H1 (cell line): ENCODE measurements around the gene RHBDL2. TPM values are rescaled to one million over a fixed set of nuclear protein-coding genes. Genes with fewer than 3 reads are reported as not detected.

ENCODE experiments used
- CTCF ChIA-PET: fragments of 300-600 bp; sonication (Branson Sonifier 250); formaldehyde crosslinking; loops from one replicate; lab custom pipeline; 2021; ENCODE audit not compliant: partially characterized antibody; lab: Charles Lee
- POLR2A ChIA-PET: fragments of 300-600 bp; sonication (Branson Sonifier 250); formaldehyde crosslinking; loops from one replicate; lab custom pipeline; 2021; ENCODE audit warnings: inconsistent platforms; ENCODE audit not compliant: partially characterized antibody; lab: Charles Lee
- DNase-seq, 2 experiments: peaks; one replicate each; pipeline versions ENCODE4 v3.0.0 to v3.0.0-alpha.2; 2010 to 2022; ENCODE audit warnings: low spot score in 2 of 2, low read depth in 1 of 2, mixed read lengths in 1 of 2
- FAIRE-seq: peaks from 2 replicates; lab custom pipeline; 2011; peaks lifted over from hg19 to GRCh38; lab: Jason Lieb, UNC
- H2AFZ ChIP-seq: 2 replicates; pipeline ENCODE4 v1.8.1; 2012; ENCODE audit warnings: low read length, inconsistent platforms
- H2AK5ac ChIP-seq: 2 replicates; pipeline ENCODE4 v1.6.1; 2013; ENCODE audit warnings: low read depth, low read length
- H2BK120ac ChIP-seq: replicated peaks from 2 replicates; pipeline ENCODE3; 2013; ENCODE audit warnings: low read depth, low read length, inconsistent platforms
- H2BK12ac ChIP-seq: 2 replicates; pipeline ENCODE4 v1.6.1; 2013; ENCODE audit warnings: low read depth, low read length
- H2BK15ac ChIP-seq: 2 replicates; pipeline ENCODE4 v1.6.1; 2013; ENCODE audit warnings: low read length
- H2BK20ac ChIP-seq: 2 replicates; pipeline ENCODE4 v1.6.1; 2013; ENCODE audit warnings: low read length
- H2BK5ac ChIP-seq: 2 replicates; pipeline ENCODE4 v1.6.1; 2013; ENCODE audit warnings: low read depth, low read length
- H3K14ac ChIP-seq: 2 replicates; pipeline ENCODE4 v1.6.1; 2013; ENCODE audit warnings: inconsistent platforms; ENCODE audit not compliant: insufficient read length
- H3K18ac ChIP-seq: 2 replicates; pipeline ENCODE4 v1.6.1; 2013; ENCODE audit warnings: low read length; ENCODE audit errors: extremely low read depth
- H3K23ac ChIP-seq: 2 replicates; pipeline ENCODE4 v1.6.1; 2013; ENCODE audit warnings: inconsistent platforms; ENCODE audit not compliant: insufficient read length
- H3K23me2 ChIP-seq: 2 replicates; pipeline ENCODE4 v1.6.1; 2013; ENCODE audit warnings: low read depth, low read length
- H3K27ac ChIP-seq: 2 replicates; pipeline ENCODE4 v1.6.1; 2011; ENCODE audit warnings: low read depth, low read length, inconsistent platforms
- H3K27me3 ChIP-seq, 4 experiments: replicated peaks in 1 of 4; 1 replicate in 1 of 4; 2 replicates in 3 of 4; pipeline versions ENCODE4 v1.6.1 to v1.8.1; 2011 to 2013; ENCODE audit warnings: low read length in 3 of 4, mild to moderate bottlenecking in 3 of 4, inconsistent platforms in 2 of 4, mixed read lengths in 2 of 4, moderate library complexity in 1 of 4; ENCODE audit not compliant: control insufficient read depth in 3 of 4, insufficient read depth in 3 of 4; ENCODE audit errors: extremely low read depth in 1 of 4
- H3K36me3 ChIP-seq, 4 experiments: 2 replicates each; pipeline versions ENCODE4 v1.6.1 to v1.8.1; 2011 to 2013; ENCODE audit warnings: mild to moderate bottlenecking in 4 of 4, low read length in 3 of 4, moderate library complexity in 2 of 4, control low read depth in 1 of 4, inconsistent platforms in 1 of 4; ENCODE audit not compliant: insufficient read depth in 4 of 4, control insufficient read depth in 2 of 4
- H3K4ac ChIP-seq: replicated peaks from 2 replicates; pipeline ENCODE3; 2013; ENCODE audit warnings: low read length, low read depth, mixed read lengths, inconsistent platforms; ENCODE audit not compliant: insufficient read length
- H3K4me1 ChIP-seq, 4 experiments: replicated peaks in 1 of 4; 1 replicate in 1 of 4; 2 replicates in 3 of 4; pipeline versions ENCODE4 v1.6.1 to v1.8.1; 2011 to 2013; ENCODE audit warnings: low read length in 3 of 4, inconsistent platforms in 2 of 4, mixed read lengths in 1 of 4; ENCODE audit not compliant: insufficient read depth in 4 of 4, control insufficient read depth in 3 of 4
- H3K4me2 ChIP-seq, 2 experiments: 2 replicates each; pipeline versions ENCODE4 v1.6.1 to v1.8.1; 2011 to 2013; ENCODE audit warnings: low read depth in 2 of 2, low read length in 2 of 2, control low read depth in 1 of 2, inconsistent platforms in 1 of 2, mild to moderate bottlenecking in 1 of 2; ENCODE audit not compliant: insufficient read depth in 1 of 2
- H3K4me3 ChIP-seq, 4 experiments: fragments of 200-600, 300-600 bp in 1 of 4; sonication (generic), shearing (Covaris generic), sonication (Bioruptor Twin) in 1 of 4; 2 replicates each; pipeline versions ENCODE4 v1.5.1 to v1.8.1; 2011 to 2016; ENCODE audit warnings: low read length in 4 of 4, low read depth in 3 of 4, control low read depth in 2 of 4, inconsistent platforms in 2 of 4, mild to moderate bottlenecking in 2 of 4, mixed read lengths in 1 of 4, moderate library complexity in 1 of 4; ENCODE audit not compliant: insufficient read depth in 2 of 4; ENCODE audit errors: extremely low read depth in 1 of 4
- H3K56ac ChIP-seq: replicated peaks from 2 replicates; pipeline ENCODE3; 2013; ENCODE audit warnings: low read depth, mild to moderate bottlenecking, mixed read lengths, low read length, inconsistent platforms; ENCODE audit not compliant: insufficient read length
- H3K79me1 ChIP-seq: 2 replicates; pipeline ENCODE4 v1.6.1; 2013; ENCODE audit warnings: low read depth, low read length, control low read depth
- H3K79me2 ChIP-seq, 2 experiments: 2 replicates each; pipeline versions ENCODE4 v1.6.1 to v1.8.1; 2012 to 2013; ENCODE audit warnings: low read length in 2 of 2, mild to moderate bottlenecking in 2 of 2, inconsistent platforms in 1 of 2; ENCODE audit not compliant: insufficient read depth in 2 of 2, control insufficient read depth in 1 of 2
- H3K9ac ChIP-seq, 4 experiments: replicated peaks in 1 of 4; 1 replicate in 1 of 4; 2 replicates in 3 of 4; pipeline versions ENCODE4 v1.6.1 to v1.8.1; 2011 to 2013; ENCODE audit warnings: low read depth in 3 of 4, low read length in 3 of 4, control low read depth in 2 of 4, mild to moderate bottlenecking in 2 of 4, moderate library complexity in 2 of 4, inconsistent platforms in 1 of 4; ENCODE audit errors: extremely low read depth in 1 of 4
- H3K9me3 ChIP-seq, 2 experiments: 2 replicates each; pipeline versions ENCODE4 v1.6.1 to v1.8.1; 2012 to 2013; ENCODE audit warnings: mild to moderate bottlenecking in 2 of 2, moderate library complexity in 2 of 2, control low read depth in 1 of 2, inconsistent platforms in 1 of 2, low read depth in 1 of 2, low read length in 1 of 2, mixed read lengths in 1 of 2; ENCODE audit not compliant: insufficient read depth in 2 of 2
- H4K20me1 ChIP-seq, 2 experiments: replicated peaks in 1 of 2; 2 replicates each; pipeline versions ENCODE3 to v1.8.1; 2011 to 2013; ENCODE audit warnings: inconsistent platforms in 2 of 2, low read length in 2 of 2, mild to moderate bottlenecking in 1 of 2; ENCODE audit not compliant: insufficient read depth in 2 of 2, control insufficient read depth in 1 of 2
- H4K5ac ChIP-seq: 2 replicates; pipeline ENCODE4 v1.6.1; 2013; ENCODE audit warnings: low read length, low read depth, mixed read lengths, inconsistent platforms; ENCODE audit not compliant: insufficient read length
- H4K8ac ChIP-seq: 2 replicates; pipeline ENCODE4 v1.8.0; 2013; ENCODE audit warnings: mild to moderate bottlenecking, moderate library complexity, low read length, inconsistent platforms; ENCODE audit not compliant: insufficient read depth; ENCODE audit errors: extremely low read depth
- H4K91ac ChIP-seq: replicated peaks from 2 replicates; pipeline ENCODE3; 2013; ENCODE audit warnings: low read length, mixed read lengths, inconsistent platforms; ENCODE audit not compliant: insufficient read length
- BCL11A ChIP-seq, 2 experiments: IDR thresholded peaks; one replicate each; pipeline ENCODE4 v1.6.1; 2011; ENCODE audit warnings: low read depth in 2 of 2, low read length in 2 of 2, mild to moderate bottlenecking in 2 of 2
- CBX5 ChIP-seq: fragments of 300-800, 300-1000 bp; sonication (generic); IDR thresholded peaks from 2 replicates; pipeline ENCODE4 v1.7.1; 2016; ENCODE audit warnings: antibody characterized with exemption, low read length, low read depth
- CBX8 ChIP-seq: fragments of 300-800, 300-1000 bp; sonication (generic); IDR thresholded peaks from 2 replicates; pipeline ENCODE4 v1.7.1; 2016; ENCODE audit warnings: low read depth, low read length, borderline replicate concordance
- CEBPB ChIP-seq: IDR thresholded peaks from 2 replicates; pipeline ENCODE4 v1.6.1; 2012; ENCODE audit warnings: low read depth, low read length
- E2F6 ChIP-seq: IDR thresholded peaks from 2 replicates; pipeline ENCODE4 v1.6.1; 2012; ENCODE audit warnings: inconsistent platforms
- EP300 ChIP-seq, 2 experiments: IDR thresholded peaks; 1 replicate in 1 of 2; 2 replicates in 1 of 2; pipeline ENCODE4 v1.6.1; 2011 to 2012; ENCODE audit warnings: low read depth in 2 of 2, low read length in 2 of 2, mild to moderate bottlenecking in 2 of 2, borderline replicate concordance in 1 of 2, inconsistent platforms in 1 of 2, moderate library complexity in 1 of 2
- HDAC2 ChIP-seq, 2 experiments: fragments of 300-600 bp in 1 of 2; sonication (generic) in 1 of 2; IDR thresholded peaks; 2 replicates each; pipeline ENCODE4 v1.6.1; 2011 to 2012; ENCODE audit warnings: low read depth in 2 of 2, low read length in 2 of 2, mild to moderate bottlenecking in 2 of 2, moderate library complexity in 2 of 2, borderline replicate concordance in 1 of 2, inconsistent platforms in 1 of 2
- NANOG ChIP-seq: IDR thresholded peaks from 2 replicates; pipeline ENCODE4 v1.6.1; 2011; ENCODE audit warnings: low read length, low read depth, mild to moderate bottlenecking, inconsistent platforms; ENCODE audit not compliant: insufficient read depth, poor library complexity, severe bottlenecking
- NRF1 ChIP-seq: IDR thresholded peaks from 2 replicates; pipeline ENCODE4 v1.6.1; 2011; ENCODE audit warnings: mild to moderate bottlenecking, low read depth, low read length, improper control_type of control experiment
- POLR2A ChIP-seq, 2 experiments: IDR thresholded peaks; 1 replicate in 1 of 2; 2 replicates in 1 of 2; pipeline ENCODE4 v1.6.1; 2011; ENCODE audit warnings: low read depth in 2 of 2, low read length in 2 of 2, mild to moderate bottlenecking in 2 of 2; ENCODE audit errors: control extremely low read depth in 1 of 2
- RNF2 ChIP-seq: fragments of 200-900, 300-1000 bp; sonication (generic); IDR thresholded peaks from 2 replicates; pipeline ENCODE4 v1.7.1; 2016; ENCODE audit warnings: borderline replicate concordance, low read depth, mild to moderate bottlenecking, antibody characterized with exemption, low read length; ENCODE audit not compliant: poor library complexity, severe bottlenecking; ENCODE audit errors: missing control alignments
- TAF1 ChIP-seq: IDR thresholded peaks from 2 replicates; pipeline ENCODE4 v1.6.1; 2011; ENCODE audit warnings: mild to moderate bottlenecking, low read depth, low read length
- TEAD4 ChIP-seq: IDR thresholded peaks from 2 replicates; pipeline ENCODE4 v1.6.1; 2012; ENCODE audit warnings: low read depth, low read length, inconsistent platforms, mixed read lengths
- WGBS, 2 experiments: shearing (Covaris generic) in 1 of 2; methylation state at CpG; one replicate each; pipeline versions ENCODE4 v1.1.6 to v1.1.7; 2013 to 2015; ENCODE audit warnings: low lambda C conversion rate in 2 of 2, mixed read lengths in 2 of 2, inconsistent platforms in 1 of 2, low coverage in 1 of 2, missing lambda C conversion rate in 1 of 2; ENCODE audit not compliant: insufficient replicate concordance in 2 of 2, insufficient coverage in 1 of 2, insufficient read length in 1 of 2; ENCODE audit errors: extremely low coverage in 1 of 2, missing lambda C conversion rate in 1 of 2; 5-methylcytosine and 5-hydroxymethylcytosine counted together
- polyA plus RNA-seq, 7 experiments: library from polyadenylated mRNA; depleted of rRNA in 3 of 7; stranded (reverse) in 5 of 7; unstranded in 2 of 7; fragments of >200 nt in 5 of 7; fragments of 200-250 nt in 2 of 7; gene quantifications; 1 replicate in 5 of 7; 2 replicates in 1 of 7; 4 replicates in 1 of 7; pipeline versions ENCODE4 v1.2.1 to v1.2.3, GENCODE V29; 2011 to 2013; ENCODE audit warnings: missing spikeins in 2 of 7, mixed read lengths in 2 of 7
- total RNA-seq: library from RNA; stranded (reverse); fragmentation: NEBNext Ultra II Directional; extraction: Animal tissue kit (Norgen Biotek cat#: 25700); gene quantifications from 2 replicates; pipeline ENCODE4 v1.2.1, GENCODE V29; 2021

RHBDL2 gene
- total and polyA plus RNA-seq, 2 of the 8 experiments (the other 6 are each of a cell fraction or from before 2014, with no cell fraction given) = 0.42 to 0.84 TPM

- Histone ChIP-seq H3K4me1 (peaks cover 0 to 3% (median under 1%) of the 10 kb centered on the region in 4 experiments; a peak in 3 of 7 replicates), H2AK5ac (no peak overlapping the region), H3K79me2 (peaks cover 0 to 4% of the 10 kb centered on the region in 2 experiments; a peak in 3 of 4 replicates), H3K23me2 (peaks cover 6% of the 10 kb centered on the region; the same call in 1 of the 2 replicates), H3K18ac (no peak overlapping the region), H3K79me1 (peaks cover 4% of the 10 kb centered on the region; the same call in 1 of the 2 replicates), H4K20me1 (no peaks in the 10 kb centered on the region), H3K36me3 (no peaks in the 10 kb centered on the region), H3K9me3 (no peaks in the 10 kb centered on the region), H2BK15ac (no peak overlapping the region), H3K27ac (no peak overlapping the region), H3K27me3 (no peaks in the 10 kb centered on the region), H2BK12ac (no peak overlapping the region), H4K91ac (no peak overlapping the region), H2BK20ac (no peak overlapping the region), H3K4me3 (no peak overlapping the region), H3K4ac (no peak overlapping the region), H3K23ac (no peak overlapping the region), H3K9ac (no peak overlapping the region), H3K4me2 (no peak overlapping the region), H3K14ac (no peak overlapping the region), H4K8ac (no peak overlapping the region), H2BK120ac (no peak overlapping the region), H4K5ac (no peak overlapping the region), H3K56ac (no peak overlapping the region), H2AFZ (no peak overlapping the region), H2BK5ac (no peak overlapping the region)
- FAIRE-seq (no peak), DNase-seq (no peak)
- ChIA-PET CTCF (interaction anchor here (0.6 kb wide), 3 partner anchors 861 to 1252 kb away, joined by 3 to 5 read pairs (median 3); no protein-coding TSS in a partner anchor), POLR2A (interaction anchor here (1.1 to 1.4 kb wide), 2 partner anchors 121 to 136 kb away, joined by 3 to 4 read pairs; no protein-coding TSS in a partner anchor)
- WGBS, 2 experiments = 95% methylated on average over 8 of the region's 8 CpGs; no CpG with 5 or more reads in 1 of the 2 experiments
- TF ChIP-seq CBX5 (no peak), POLR2A (IDR thresholded peaks at IDR 0.05; ENCODE audit: control extremely low read depth in 1 of 2, low read depth in 2 of 2, low read length in 2 of 2) (no peak), E2F6 (no peak), NRF1 (no peak), EP300 (IDR thresholded peaks at IDR 0.05; ENCODE audit: borderline replicate concordance in 1 of 2, low read depth in 2 of 2, low read length in 2 of 2) (no peak), BCL11A (IDR thresholded peaks at IDR 0.05; ENCODE audit: low read depth in 2 of 2, low read length in 2 of 2) (no peak), TAF1 (no peak), HDAC2 (IDR thresholded peaks at IDR 0.05; ENCODE audit: borderline replicate concordance in 1 of 2, low read depth in 2 of 2, low read length in 2 of 2) (no peak), CBX8 (no peak), RNF2 (no peak), CEBPB (no peak), TEAD4 (no peak), NANOG (no peak)
Observed at GRCh38 chr1:38870996-38871395, 70.6 kb downstream of the RHBDL2 start.
